NCI-H1048 (cell line): ENCODE results near the gene STRN4.
"Not testable (repeated sequence)": the region's sequence is repeated elsewhere in the genome, so short reads cannot be mapped to it uniquely, and the experiment has no call there.

Source experiments
- DNase-seq: peaks from one replicate; lab custom pipeline; 2025; lab: John Stamatoyannopoulos, UW

STRN4 gene

GRCh38 chr19:46746281-46747057, at the start of gene STRN4:
Gene STRN4 (minus strand): TSS chr19:46746450. CDS start chr19:46746430, 20 bp downstream.
- DNase-seq = no peak

- no peak for DNase-seq
Observed at GRCh38 chr19:46791944-46792343, 45.7 kb upstream of the STRN4 start.

- DNase-seq = no peak
Observed at GRCh38 chr19:46789371-46789770, 43.1 kb upstream of the STRN4 start.

GRCh38 chr19:46788968-46789338, 42.7 kb upstream of the STRN4 start:
- DNase-seq = no peak

- peak; percentile 94 for DNase-seq
Observed at GRCh38 chr19:46788262-46788967, 42.2 kb upstream of the STRN4 start, which contains the start of gene SLC1A5. Gene SLC1A5 (minus strand): TSS chr19:46788594. CDS start chr19:46787965, 629 bp downstream.

- no peak for DNase-seq
Observed at GRCh38 chr19:46787331-46788261, 41.3 kb upstream of the STRN4 start.

GRCh38 chr19:46787040-46787330, 40.7 kb upstream of the STRN4 start:
- no peak for DNase-seq

- DNase-seq = no peak
Observed at GRCh38 chr19:46786236-46787039, 40.2 kb upstream of the STRN4 start.

- DNase-seq = no peak
Observed at GRCh38 chr19:46785980-46786235, 39.7 kb upstream of the STRN4 start.

- no peak for DNase-seq
Observed at GRCh38 chr19:46785054-46785979, 39.1 kb upstream of the STRN4 start.

- no peak for DNase-seq
Observed at GRCh38 chr19:46784262-46785053, 38.2 kb upstream of the STRN4 start.

- DNase-seq = no peak
Observed at GRCh38 chr19:46783670-46784069, 37.4 kb upstream of the STRN4 start.

GRCh38 chr19:46782355-46783019, 36.2 kb upstream of the STRN4 start:
- DNase-seq = no peak

- DNase-seq = not testable (repeated sequence)
Observed at GRCh38 chr19:46777956-46778645, 31.9 kb upstream of the STRN4 start.

- no peak for DNase-seq
Observed at GRCh38 chr19:46776927-46777911, 31.0 kb upstream of the STRN4 start.

- DNase-seq = no peak
Observed at GRCh38 chr19:46775642-46776258, 29.5 kb upstream of the STRN4 start.

GRCh38 chr19:46773018-46773399, 26.8 kb upstream of the STRN4 start:
- DNase-seq = no peak
